Parathyroid adenoma (tissue), 2 donors: ENCODE data around the gene TTLL10.

Source experiments
- H2AFZ ChIP-seq: fragments of 300-600 bp; sonication (generic); one replicate; pipeline ENCODE4 v1.7.0; 2017; ENCODE audit warnings: antibody characterized with exemption, mild to moderate bottlenecking
- H3K27ac ChIP-seq: fragments of 300-600 bp; sonication (generic); one replicate; pipeline ENCODE4 v1.7.0; 2017
- H3K27me3 ChIP-seq: fragments of 300-600 bp; sonication (generic); one replicate; pipeline ENCODE4 v1.7.0; 2017; ENCODE audit warnings: low read length; ENCODE audit not compliant: control insufficient read depth, insufficient read depth
- H3K36me3 ChIP-seq: fragments of 300-600 bp; sonication (generic); one replicate; pipeline ENCODE4 v1.7.0; 2017; ENCODE audit warnings: low read length; ENCODE audit not compliant: control insufficient read depth, insufficient read depth
- H3K4me1 ChIP-seq: fragments of 300-600 bp; sonication (generic); one replicate; pipeline ENCODE4 v1.7.0; 2017; ENCODE audit warnings: control low read depth
- H3K4me2 ChIP-seq: fragments of 300-600 bp; sonication (generic); one replicate; pipeline ENCODE4 v1.7.0; 2017; ENCODE audit warnings: low read length
- H3K4me3 ChIP-seq: fragments of 300-600 bp; sonication (generic); one replicate; pipeline ENCODE4 v1.7.0; 2017; ENCODE audit warnings: low read depth, low read length
- H3K79me2 ChIP-seq: fragments of 300-600 bp; sonication (generic); one replicate; pipeline ENCODE4 v1.7.0; 2017; ENCODE audit warnings: control low read depth
- H3K9ac ChIP-seq: fragments of 300-600 bp; sonication (generic); one replicate; pipeline ENCODE4 v1.7.0; 2017; ENCODE audit warnings: mild to moderate bottlenecking
- H3K9me3 ChIP-seq: fragments of 300-600 bp; sonication (generic); one replicate; pipeline ENCODE4 v1.7.0; 2017; ENCODE audit warnings: low read length; ENCODE audit not compliant: control insufficient read depth
- TF ChIP-seq, protein P1 (sequence below): fragments of 300-600 bp; sonication (generic); IDR thresholded peaks from one replicate; pipeline ENCODE4 v1.7.0; 2017; ENCODE audit warnings: antibody characterized with exemption, mild to moderate bottlenecking
- donor health status: primary hyperparathyroidism.

TTLL10 gene

DNA sequence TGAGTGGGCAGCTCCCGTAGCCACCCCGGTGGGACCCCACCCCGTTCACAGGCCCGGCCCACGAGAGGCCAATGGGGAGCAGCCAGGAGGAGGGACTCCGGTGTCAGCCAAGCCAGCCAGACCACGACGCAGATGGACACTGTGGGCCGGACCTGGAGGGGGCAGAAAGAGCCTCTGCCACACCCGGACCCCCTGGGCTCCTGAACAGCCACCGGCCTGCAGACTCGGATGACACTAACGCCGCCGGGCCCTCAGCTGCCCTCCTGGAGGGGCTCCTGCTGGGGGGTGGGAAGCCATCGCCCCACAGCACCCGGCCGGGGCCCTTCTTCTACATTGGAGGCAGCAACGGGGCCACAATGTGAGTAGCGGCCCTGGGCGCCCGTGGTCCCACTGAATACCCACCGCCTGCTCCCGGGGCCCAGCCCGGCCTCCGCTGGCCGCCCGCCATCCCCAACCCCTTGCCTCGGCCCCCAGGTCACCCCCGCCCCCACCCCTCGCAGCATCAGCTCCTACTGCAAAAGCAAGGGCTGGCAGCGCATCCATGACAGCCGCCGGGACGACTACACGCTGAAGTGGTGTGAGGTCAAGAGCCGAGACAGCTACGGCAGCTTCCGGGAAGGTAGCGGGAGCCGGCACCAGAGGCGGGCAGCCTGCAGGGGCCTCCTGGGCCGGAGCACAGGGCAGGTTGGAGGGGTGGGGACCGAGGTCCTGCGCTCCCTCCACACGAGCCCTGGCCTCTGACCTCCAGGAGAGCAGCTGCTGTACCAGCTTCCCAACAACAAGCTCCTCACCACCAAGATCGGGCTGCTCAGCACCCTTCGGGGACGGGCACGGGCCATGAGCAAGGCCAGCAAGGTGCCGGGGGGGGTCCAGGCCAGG, 6.5 kb downstream of the TTLL10 start:
- no peaks in the 10 kb centered on the region for H3K79me2 ChIP-seq
- H3K36me3 ChIP-seq, result no peaks in the 10 kb centered on the region
- H3K9me3 ChIP-seq, result no peaks in the 10 kb centered on the region
- no peak overlapping the region for H3K4me3 ChIP-seq
- H3K9ac ChIP-seq, result no peak overlapping the region
- H3K4me1 ChIP-seq, result no peaks in the 10 kb centered on the region
- H3K4me2 ChIP-seq, result no peak overlapping the region
- TF ChIP-seq, protein P1, sequence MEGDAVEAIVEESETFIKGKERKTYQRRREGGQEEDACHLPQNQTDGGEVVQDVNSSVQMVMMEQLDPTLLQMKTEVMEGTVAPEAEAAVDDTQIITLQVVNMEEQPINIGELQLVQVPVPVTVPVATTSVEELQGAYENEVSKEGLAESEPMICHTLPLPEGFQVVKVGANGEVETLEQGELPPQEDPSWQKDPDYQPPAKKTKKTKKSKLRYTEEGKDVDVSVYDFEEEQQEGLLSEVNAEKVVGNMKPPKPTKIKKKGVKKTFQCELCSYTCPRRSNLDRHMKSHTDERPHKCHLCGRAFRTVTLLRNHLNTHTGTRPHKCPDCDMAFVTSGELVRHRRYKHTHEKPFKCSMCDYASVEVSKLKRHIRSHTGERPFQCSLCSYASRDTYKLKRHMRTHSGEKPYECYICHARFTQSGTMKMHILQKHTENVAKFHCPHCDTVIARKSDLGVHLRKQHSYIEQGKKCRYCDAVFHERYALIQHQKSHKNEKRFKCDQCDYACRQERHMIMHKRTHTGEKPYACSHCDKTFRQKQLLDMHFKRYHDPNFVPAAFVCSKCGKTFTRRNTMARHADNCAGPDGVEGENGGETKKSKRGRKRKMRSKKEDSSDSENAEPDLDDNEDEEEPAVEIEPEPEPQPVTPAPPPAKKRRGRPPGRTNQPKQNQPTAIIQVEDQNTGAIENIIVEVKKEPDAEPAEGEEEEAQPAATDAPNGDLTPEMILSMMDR, result no peak
- no peaks in the 10 kb centered on the region for H3K27me3 ChIP-seq
- H3K27ac ChIP-seq, result no peak overlapping the region
- H2AFZ ChIP-seq, result no peak overlapping the region

DNA sequence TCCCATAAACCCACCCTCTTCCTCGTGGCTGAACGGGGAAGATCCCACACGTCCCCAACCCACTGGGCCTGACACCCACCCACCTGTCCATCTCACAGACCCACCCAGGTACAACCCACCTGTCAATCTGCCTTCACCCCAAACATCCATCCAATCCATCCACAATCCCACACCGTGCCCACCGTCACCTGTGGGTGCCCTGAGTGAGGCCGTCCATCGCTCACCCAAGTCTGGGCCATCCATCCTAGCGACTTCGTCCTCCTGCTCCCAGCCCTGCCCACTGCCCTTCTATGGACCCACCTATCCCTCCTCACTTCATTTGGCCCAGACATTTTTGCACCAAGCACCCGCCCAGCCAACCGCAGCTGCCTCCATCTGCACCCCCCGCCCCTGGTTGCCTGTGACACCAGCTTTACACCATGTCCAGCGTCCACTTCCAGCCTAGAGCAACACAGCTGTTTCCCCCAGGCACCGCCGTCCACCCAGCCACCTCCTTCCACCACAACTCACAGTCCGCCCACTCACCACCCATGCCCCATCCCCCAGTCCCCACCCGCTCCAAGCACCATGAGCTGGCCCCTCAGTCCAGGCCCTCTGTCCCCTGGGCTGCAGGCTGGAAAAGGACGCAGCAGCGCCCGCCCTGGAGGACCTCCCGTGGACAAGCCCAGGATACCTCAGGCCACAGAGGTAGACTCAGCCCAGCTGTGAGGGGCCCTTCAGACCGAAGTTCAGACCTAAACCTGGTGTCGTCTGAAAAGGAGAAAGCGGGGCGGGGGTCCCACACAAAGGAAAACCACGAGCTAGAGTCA, 7.7 kb downstream of the TTLL10 start:
- TF ChIP-seq, protein P1, result no peak
- Histone ChIP-seq H3K4me1 (no peaks in the 10 kb centered on the region), H3K4me2 (no peak overlapping the region), H3K36me3 (no peaks in the 10 kb centered on the region), H3K79me2 (no peaks in the 10 kb centered on the region), H3K9me3 (no peaks in the 10 kb centered on the region), H3K4me3 (no peak overlapping the region), H3K27ac (no peak overlapping the region), H3K9ac (no peak overlapping the region), H3K27me3 (no peaks in the 10 kb centered on the region), H2AFZ (no peak overlapping the region)

- Histone ChIP-seq H3K9ac (no peak overlapping the region), H3K4me2 (no peak overlapping the region), H2AFZ (no peak overlapping the region), H3K4me3 (no peak overlapping the region), H3K27me3 (no peaks in the 10 kb centered on the region), H3K9me3 (no peaks in the 10 kb centered on the region), H3K36me3 (no peaks in the 10 kb centered on the region), H3K4me1 (no peaks in the 10 kb centered on the region), H3K79me2 (no peaks in the 10 kb centered on the region), H3K27ac (no peak overlapping the region)
- TF ChIP-seq, protein P1, result no peak
Observed at GRCh38 chr1:1181938-1182410, 8.3 kb downstream of the TTLL10 start.

- no peak overlapping the region for H3K27ac ChIP-seq
- H3K79me2 ChIP-seq, result no peaks in the 10 kb centered on the region
- no peaks in the 10 kb centered on the region for H3K27me3 ChIP-seq
- no peak overlapping the region for H3K4me3 ChIP-seq
- H3K9me3 ChIP-seq, result no peaks in the 10 kb centered on the region
- TF ChIP-seq, protein P1, result no peak
- no peak overlapping the region for H3K9ac ChIP-seq
- H3K4me2 ChIP-seq, result no peak overlapping the region
- H3K4me1 ChIP-seq, result no peaks in the 10 kb centered on the region
- no peak overlapping the region for H2AFZ ChIP-seq
- H3K36me3 ChIP-seq, result no peaks in the 10 kb centered on the region
Observed at GRCh38 chr1:1182491-1183220, 9.0 kb downstream of the TTLL10 start.
